GM12875 (cell line): ENCODE results near the gene ESPL1.

Experiments
- H3K4me3 ChIP-seq: one replicate; pipeline ENCODE4 v1.5.1; 2011; ENCODE audit warnings: low read depth, low read length, control low read depth
- CTCF ChIP-seq: IDR thresholded peaks from 2 replicates; pipeline ENCODE4 v1.5.1; 2011; ENCODE audit warnings: low read depth, mild to moderate bottlenecking, control low read depth, inconsistent platforms, low read length, moderate library complexity, borderline replicate concordance; ENCODE audit not compliant: insufficient read depth

The ESPL1 gene

GRCh38 chr12:53302903-53303302 lies 34.8 kb downstream of the ESPL1 start:
- no peak for TF ChIP-seq CTCF
- no peak overlapping the region for H3K4me3 ChIP-seq

GRCh38 chr12:53306826-53307225 lies 38.7 kb downstream of the ESPL1 start:
- no peak for TF ChIP-seq CTCF
- no peak overlapping the region for H3K4me3 ChIP-seq

- H3K4me3 ChIP-seq, result no peak overlapping the region
- no peak for TF ChIP-seq CTCF
Measured at GRCh38 chr12:53308276-53308675, 40.2 kb downstream of the ESPL1 start.

- TF ChIP-seq CTCF, result no peak
- no peak overlapping the region for H3K4me3 ChIP-seq
Measured at GRCh38 chr12:53313996-53314395, 45.9 kb downstream of the ESPL1 start.

GRCh38 chr12:53320352-53321195 lies 52.5 kb downstream of the ESPL1 start:
- H3K4me3 ChIP-seq, result peak overlapping the region; percentile 63
- no peak for TF ChIP-seq CTCF

GRCh38 chr12:53324113-53324778 lies 56.1 kb downstream of the ESPL1 start:
- no peak for TF ChIP-seq CTCF
- H3K4me3 ChIP-seq, result peak overlapping the region; percentile 63

GRCh38 chr12:53324779-53325510 lies 56.8 kb downstream of the ESPL1 start:
- H3K4me3 ChIP-seq, result peak overlapping the region; percentile 63
- peak; percentile 73 for TF ChIP-seq CTCF
